Suprapubic skin (tissue), 4 donors: ENCODE measurements around the gene MOGAT3. TPM values are rescaled to one million over a fixed set of nuclear protein-coding genes. Genes with fewer than 3 reads are reported as not detected.

Experiments
- DNase-seq, 2 donors: peaks; one replicate each; pipeline ENCODE4 v3.0.0-alpha.2; 2019; ENCODE audit warnings: low spot score in 2 of 2
- H3K27ac ChIP-seq: fragments of 200-600 bp; sonication (generic); one replicate; pipeline ENCODE4 v1.5.1; 2019
- H3K27me3 ChIP-seq: fragments of 200-600 bp; sonication (generic); one replicate; pipeline ENCODE4 v1.5.1; 2019
- H3K36me3 ChIP-seq: fragments of 200-600 bp; sonication (generic); one replicate; pipeline ENCODE4 v1.5.1; 2019
- H3K4me1 ChIP-seq: fragments of 200-600 bp; sonication (generic); one replicate; pipeline ENCODE4 v1.5.1; 2019
- H3K4me3 ChIP-seq: fragments of 200-600 bp; sonication (generic); one replicate; pipeline ENCODE4 v1.5.1; 2019; ENCODE audit warnings: mild to moderate bottlenecking
- H3K9me3 ChIP-seq: fragments of 200-600 bp; sonication (generic); one replicate; pipeline ENCODE4 v1.5.1; 2019
- EP300 ChIP-seq: sonication (generic); formaldehyde crosslinking; IDR thresholded peaks from one replicate; pipeline ENCODE4 v1.6.1; 2017; ENCODE audit warnings: antibody characterized with exemption
- POLR2A ChIP-seq, 2 donors: fragments of 450-650 bp; IDR thresholded peaks; one replicate each; pipeline ENCODE4 v1.6.1; 2017; ENCODE audit warnings: antibody characterized with exemption in 2 of 2, mild to moderate bottlenecking in 2 of 2, moderate library complexity in 2 of 2
- POLR2AphosphoS5 ChIP-seq, 3 donors: sonication (generic); formaldehyde crosslinking; IDR thresholded peaks; one replicate each; pipeline ENCODE4 v1.6.1; 2017; ENCODE audit warnings: antibody characterized with exemption in 3 of 3
- WGBS: methylation state at CpG from one replicate; pipeline ENCODE4 v1.1.5; 2018; 5-methylcytosine and 5-hydroxymethylcytosine counted together
- total RNA-seq, 4 donors: library from RNA; depleted of rRNA; stranded (reverse); fragments of >200 nt; gene quantifications; one replicate each; pipeline ENCODE4 v1.1.0, GENCODE V29; 2016
- TF ChIP-seq, protein P1 (sequence below), 2 donors: fragments of 200-600 bp in 1 of 2; fragments of 450-650 bp in 1 of 2; sonication (generic) in 1 of 2; IDR thresholded peaks; one replicate each; pipeline ENCODE4 v1.5.1; 2016 to 2019; ENCODE audit warnings: antibody characterized with exemption in 2 of 2, mild to moderate bottlenecking in 1 of 2, moderate library complexity in 1 of 2

MOGAT3 gene
- total RNA-seq, 4 donors from 2014 or later: not detected

GRCh38 chr7:101216001-101216859 is 15.4 kb upstream of the MOGAT3 start:
- H3K9me3 ChIP-seq: no peaks in the 10 kb centered on the region
- TF ChIP-seq POLR2A (IDR thresholded peaks at IDR 0.05): no peak
- TF ChIP-seq, protein P1, sequence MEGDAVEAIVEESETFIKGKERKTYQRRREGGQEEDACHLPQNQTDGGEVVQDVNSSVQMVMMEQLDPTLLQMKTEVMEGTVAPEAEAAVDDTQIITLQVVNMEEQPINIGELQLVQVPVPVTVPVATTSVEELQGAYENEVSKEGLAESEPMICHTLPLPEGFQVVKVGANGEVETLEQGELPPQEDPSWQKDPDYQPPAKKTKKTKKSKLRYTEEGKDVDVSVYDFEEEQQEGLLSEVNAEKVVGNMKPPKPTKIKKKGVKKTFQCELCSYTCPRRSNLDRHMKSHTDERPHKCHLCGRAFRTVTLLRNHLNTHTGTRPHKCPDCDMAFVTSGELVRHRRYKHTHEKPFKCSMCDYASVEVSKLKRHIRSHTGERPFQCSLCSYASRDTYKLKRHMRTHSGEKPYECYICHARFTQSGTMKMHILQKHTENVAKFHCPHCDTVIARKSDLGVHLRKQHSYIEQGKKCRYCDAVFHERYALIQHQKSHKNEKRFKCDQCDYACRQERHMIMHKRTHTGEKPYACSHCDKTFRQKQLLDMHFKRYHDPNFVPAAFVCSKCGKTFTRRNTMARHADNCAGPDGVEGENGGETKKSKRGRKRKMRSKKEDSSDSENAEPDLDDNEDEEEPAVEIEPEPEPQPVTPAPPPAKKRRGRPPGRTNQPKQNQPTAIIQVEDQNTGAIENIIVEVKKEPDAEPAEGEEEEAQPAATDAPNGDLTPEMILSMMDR (IDR thresholded peaks at IDR 0.05): no peak
- no peak for TF ChIP-seq EP300
- no peak for TF ChIP-seq POLR2AphosphoS5 (IDR thresholded peaks at IDR 0.05)
- peaks cover 39% of the 10 kb centered on the region for H3K4me1 ChIP-seq
- H3K27ac ChIP-seq: no peak overlapping the region
- peaks cover 35% of the 10 kb centered on the region for H3K36me3 ChIP-seq
- WGBS: 61% methylated on average over 31 of the region's 31 CpGs
- H3K4me3 ChIP-seq: peak overlapping the region; percentile 69
- no peak for DNase-seq
- H3K27me3 ChIP-seq: no peaks in the 10 kb centered on the region

DNA sequence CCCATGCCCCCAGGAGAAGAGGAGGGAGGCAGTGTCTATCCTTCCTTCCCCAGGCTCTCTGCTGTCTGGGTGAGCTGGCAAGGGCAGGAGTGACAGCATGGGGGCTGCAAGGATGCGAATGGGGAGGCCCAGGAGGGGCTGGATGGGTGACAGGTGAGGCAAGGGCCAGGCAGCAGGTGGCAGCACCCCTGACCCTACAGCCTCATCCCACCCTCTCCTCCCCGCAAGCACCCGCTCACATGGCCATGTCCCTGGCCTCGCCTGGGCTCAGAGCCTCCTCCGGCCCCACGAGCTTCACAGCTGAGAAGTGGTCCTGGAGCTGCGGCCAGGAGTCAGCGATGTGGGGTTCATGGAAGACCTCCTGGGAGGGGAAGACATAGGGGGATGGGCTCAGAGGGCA is 11.2 kb upstream of the MOGAT3 start:
- TF ChIP-seq POLR2A (IDR thresholded peaks at IDR 0.05): no peak
- TF ChIP-seq POLR2AphosphoS5 (IDR thresholded peaks at IDR 0.05): no peak
- no peak for TF ChIP-seq EP300
- TF ChIP-seq, protein P1 (IDR thresholded peaks at IDR 0.05): no peak
- Histone ChIP-seq H3K9me3 (no peaks in the 10 kb centered on the region), H3K27me3 (no peaks in the 10 kb centered on the region), H3K27ac (no peak overlapping the region), H3K4me3 (no peak overlapping the region), H3K4me1 (peaks cover 21% of the 10 kb centered on the region), H3K36me3 (peaks cover 72% of the 10 kb centered on the region)
- DNase-seq: no peak
- WGBS: 89% methylated on average over 8 of the region's 8 CpGs

DNA sequence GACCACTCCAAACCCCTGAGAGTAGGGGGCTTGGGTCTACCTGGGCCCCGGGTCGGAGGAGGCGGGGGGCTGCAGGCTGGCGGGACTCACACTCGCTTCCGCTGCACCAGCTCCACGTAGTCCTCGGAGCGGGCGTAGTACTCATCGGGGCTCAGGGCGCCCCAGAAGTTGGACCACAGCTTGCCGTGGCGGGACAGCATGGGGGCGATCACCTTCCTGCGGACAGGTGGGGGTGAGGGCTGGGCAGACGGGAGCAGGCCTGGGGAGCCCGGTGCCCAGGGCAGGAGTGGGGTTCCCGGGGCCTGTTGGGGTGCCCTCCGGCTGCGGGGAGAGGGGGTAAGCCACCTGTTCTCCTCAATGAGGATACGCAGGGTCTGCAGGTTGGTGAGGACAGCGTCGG is 10.7 kb upstream of the MOGAT3 start:
- no peaks in the 10 kb centered on the region for H3K27me3 ChIP-seq
- H3K27ac ChIP-seq: no peak overlapping the region
- H3K9me3 ChIP-seq: no peaks in the 10 kb centered on the region
- TF ChIP-seq EP300 (no peak), POLR2AphosphoS5 (IDR thresholded peaks at IDR 0.05) (no peak), POLR2A (IDR thresholded peaks at IDR 0.05) (no peak)
- TF ChIP-seq, protein P1 (IDR thresholded peaks at IDR 0.05): no peak
- H3K36me3 ChIP-seq: peaks cover 75% of the 10 kb centered on the region
- WGBS: 63% methylated on average over 4 of the region's 24 CpGs
- no peak for DNase-seq
- H3K4me3 ChIP-seq: no peak overlapping the region
- peaks cover 16% of the 10 kb centered on the region for H3K4me1 ChIP-seq

DNA sequence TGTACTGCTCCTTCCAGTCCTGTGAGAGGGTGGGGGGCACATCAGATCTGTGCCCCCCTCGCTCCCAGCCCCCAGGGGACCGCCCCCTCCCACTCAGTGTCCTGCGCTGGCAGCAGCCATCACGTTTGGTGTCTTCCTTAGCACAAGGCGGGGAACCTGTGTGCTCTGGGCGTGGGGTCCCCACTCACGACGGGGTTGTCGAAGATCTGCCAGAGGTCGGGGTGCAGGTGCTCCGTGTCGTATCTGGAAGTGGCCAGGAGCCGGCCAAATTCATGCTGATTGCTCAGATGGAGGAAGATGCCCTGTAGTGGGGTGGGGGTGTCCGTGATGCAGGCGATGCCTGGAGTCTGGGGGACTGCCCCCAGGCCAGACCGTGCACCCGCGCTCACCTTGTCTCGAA is 9.3 kb upstream of the MOGAT3 start:
- WGBS: 95% methylated on average over 16 of the region's 19 CpGs
- peaks cover 7% of the 10 kb centered on the region for H3K4me1 ChIP-seq
- no peaks in the 10 kb centered on the region for H3K27me3 ChIP-seq
- no peak for TF ChIP-seq EP300
- no peak for TF ChIP-seq POLR2A (IDR thresholded peaks at IDR 0.05)
- no peak for TF ChIP-seq POLR2AphosphoS5 (IDR thresholded peaks at IDR 0.05)
- TF ChIP-seq, protein P1 (IDR thresholded peaks at IDR 0.05): no peak
- H3K9me3 ChIP-seq: no peaks in the 10 kb centered on the region
- peaks cover 82% of the 10 kb centered on the region for H3K36me3 ChIP-seq
- no peak overlapping the region for H3K27ac ChIP-seq
- H3K4me3 ChIP-seq: no peak overlapping the region
- DNase-seq: no peak

- WGBS: 90% methylated on average over 14 of the region's 14 CpGs
- no peaks in the 10 kb centered on the region for H3K4me1 ChIP-seq
These were observed 8.0 kb upstream of the MOGAT3 start for GRCh38 chr7:101208794-101209193.

More at GRCh38 chr7:101208794-101209193, 8.0 kb upstream of the MOGAT3 start:
- Histone ChIP-seq H3K27me3 (no peaks in the 10 kb centered on the region), H3K4me3 (no peak overlapping the region), H3K27ac (no peak overlapping the region), H3K9me3 (no peaks in the 10 kb centered on the region), H3K36me3 (peaks cover 71% of the 10 kb centered on the region)
- TF ChIP-seq POLR2AphosphoS5 (IDR thresholded peaks at IDR 0.05) (no peak), POLR2A (IDR thresholded peaks at IDR 0.05) (no peak), EP300 (no peak)
- TF ChIP-seq, protein P1 (IDR thresholded peaks at IDR 0.05): no peak
- no peak for DNase-seq
